ENCODE data around the gene ZNF45. TPM values are rescaled to one million over a fixed set of nuclear protein-coding genes. Genes with fewer than 3 reads are reported as not detected.

Gene ZNF45
- total and polyA plus RNA-seq, 2 of the 4 experiments (the other 2 are of a cell fraction), result 7.6 to 18.1 TPM

- POLR2A ChIA-PET (ENCODE audit: unreplicated experiment), result no interaction called here
- Histone ChIP-seq H4K8ac (ENCODE audit: low read depth in 2 of 2, low read length in 2 of 2) (no peak overlapping the region), H3K4me2 (ENCODE audit: low read depth, low read length) (no peak overlapping the region), H3K9me1 (ENCODE audit: insufficient read depth, low read length) (no peaks in the 10 kb centered on the region), H2BK15ac (ENCODE audit: low read depth, low read length) (no peak overlapping the region), H3K4me3 (ENCODE audit: insufficient read depth, low read depth, low read length) (no peak overlapping the region), H3K27me3 (ENCODE audit: control insufficient read depth, insufficient read depth, low read length) (no peaks in the 10 kb centered on the region), H2AFZ (replicated peaks; ENCODE audit: low read length, poor library complexity) (no peak overlapping the region), H2BK20ac (ENCODE audit: low read depth, low read length) (no peak overlapping the region), H3K9ac (ENCODE audit: low read depth, low read length) (no peak overlapping the region), H2AK5ac (ENCODE audit: low read depth, low read length) (no peak overlapping the region), H4K91ac (ENCODE audit: insufficient read depth, low read depth, low read length) (no peak overlapping the region), H3K56ac (ENCODE audit: extremely low read depth, insufficient read depth, low read length) (no peak overlapping the region), H2BK5ac (ENCODE audit: low read depth, low read length, poor library complexity, severe bottlenecking) (no peak overlapping the region), H3K23ac (ENCODE audit: low read depth, low read length) (no peak overlapping the region), H2AK9ac (replicated peaks; ENCODE audit: low read depth, low read length, poor library complexity) (no peak overlapping the region), H2BK120ac (ENCODE audit: low read depth, low read length) (no peak overlapping the region), H3K4ac (ENCODE audit: low read depth, low read length) (no peak overlapping the region), H3K36me3 (ENCODE audit: control insufficient read depth, insufficient read depth, low read length) (peaks cover 12% of the 10 kb centered on the region), H3K18ac (ENCODE audit: low read depth, low read length) (no peak overlapping the region), H4K20me1 (ENCODE audit: insufficient read depth, low read length) (no peaks in the 10 kb centered on the region), H4K5ac (ENCODE audit: low read depth, low read length) (no peak overlapping the region), H3K4me1 (ENCODE audit: control insufficient read depth, insufficient read depth, low read length) (peaks cover 2% of the 10 kb centered on the region; the same call in 1 of the 2 replicates), H3K27ac (ENCODE audit: insufficient read depth, low read length) (peak overlapping the region; percentile 24; the same call in 1 of the 2 replicates), H3K79me1 (ENCODE audit: low read depth in 1 of 2, low read length in 2 of 2) (peaks cover 8 to 21% of the 10 kb centered on the region in 2 experiments; a peak in 1 of 4 replicates), H3K9me3 (ENCODE audit: control insufficient read depth, insufficient read depth, low read length) (peaks cover 32% of the 10 kb centered on the region), H3K14ac (replicated peaks; ENCODE audit: low read depth, low read length) (no peak overlapping the region)
- dilution Hi-C loops (cut with HindIII; ENCODE audit: low sequenced_read_pairs, unreplicated experiment) (no loop called here), intact Hi-C loops (cut with micrococcal nuclease) (no loop called here), in situ Hi-C loops (cut with MboI; ENCODE audit: low sequenced_read_pairs) (no loop called here)
- no CpG with 5 or more reads among the region's 3 CpGs for WGBS, 2 experiments (ENCODE audit: extremely low coverage in 2 of 2, insufficient read length in 1 of 2)
- CTCF ChIA-PET, result no interaction called here
- TF ChIP-seq MAZ (IDR thresholded peaks at IDR 0.05; ENCODE audit: borderline replicate concordance, low read depth, low read length) (no peak), CEBPB (IDR thresholded peaks at IDR 0.05; ENCODE audit: low read depth, low read length) (peak; percentile 98)
- ATAC-seq (ENCODE audit: low read depth) (peak; percentile 84), DNase-seq (peak; percentile 89)
- BruUV-seq (replicated peaks), result no TSS peak
Measured at GRCh38 chr19:43957891-43958290, 22.8 kb upstream of the ZNF45 start.
